Caco-2 (cell line): Measurements from ENCODE around the gene LRIG3. TPM values are rescaled to one million over a fixed set of nuclear protein-coding genes. Genes with fewer than 3 reads are reported as not detected.

ENCODE experiments used
- BruUV-seq: library from RNA; stranded (reverse); fragments of 400-500 nt; replicated peaks from 2 replicates; lab custom pipeline; 2021; lab: Mats Ljungman, UMichigan
- CTCF ChIA-PET: fragments of 300-600 bp; sonication (Branson Sonifier 250); formaldehyde crosslinking; loops from one replicate; lab custom pipeline; 2022; ENCODE audit warnings: antibody characterized with exemption; lab: Charles Lee
- POLR2A ChIA-PET: fragments of 300-600 bp; sonication (Branson Sonifier 250); formaldehyde crosslinking; loops from one replicate; lab custom pipeline; 2022; ENCODE audit warnings: antibody characterized with exemption; lab: Charles Lee
- DNase-seq, 2 experiments: peaks; one replicate each; pipeline versions ENCODE4 v3.0.0 to v3.0.0-alpha.2; 2020 to 2022
- H3K27me3 ChIP-seq: replicated peaks from 2 replicates; pipeline ENCODE4 v1.6.0; 2011; ENCODE audit warnings: low read length; ENCODE audit not compliant: control insufficient read depth, insufficient read depth
- H3K36me3 ChIP-seq: 2 replicates; pipeline ENCODE4 v1.5.1; 2011; ENCODE audit warnings: low read length; ENCODE audit not compliant: control insufficient read depth, insufficient read depth
- H3K4me1 ChIP-seq: fragments of 250-450 bp; sonication (Bioruptor Pico); 2 replicates; pipeline ENCODE4 v1.5.1; 2020; ENCODE audit warnings: mild to moderate bottlenecking
- H3K4me3 ChIP-seq: 2 replicates; pipeline ENCODE4 v1.5.1; 2011; ENCODE audit warnings: low read depth, mild to moderate bottlenecking, control low read depth, low read length
- H3K9me3 ChIP-seq: fragments of 250-450 bp; sonication (Bioruptor Pico); 2 replicates; pipeline ENCODE4 v1.5.1; 2020; ENCODE audit warnings: mild to moderate bottlenecking, moderate library complexity
- H3K27ac Mint-ChIP-seq: one replicate; pipeline ENCODE4 v1.8.0; 2022; ENCODE audit warnings: mixed read lengths; ENCODE audit not compliant: unreplicated experiment
- H3K27me3 Mint-ChIP-seq: one replicate; pipeline ENCODE4 v1.8.0; 2022; ENCODE audit warnings: mixed read lengths; ENCODE audit not compliant: insufficient read depth, unreplicated experiment
- H3K36me3 Mint-ChIP-seq: one replicate; pipeline ENCODE4 v1.8.0; 2022; ENCODE audit warnings: mild to moderate bottlenecking, mixed read lengths; ENCODE audit not compliant: insufficient read depth, unreplicated experiment
- H3K4me1 Mint-ChIP-seq: one replicate; pipeline ENCODE4 v1.8.0; 2022; ENCODE audit warnings: low read depth, mixed read lengths; ENCODE audit not compliant: unreplicated experiment
- H3K4me3 Mint-ChIP-seq: one replicate; pipeline ENCODE4 v1.8.0; 2022; ENCODE audit warnings: mild to moderate bottlenecking, moderate library complexity, mixed read lengths; ENCODE audit not compliant: unreplicated experiment
- H3K9me3 Mint-ChIP-seq: one replicate; pipeline ENCODE4 v1.8.0; 2022; ENCODE audit warnings: mixed read lengths; ENCODE audit not compliant: unreplicated experiment
- CTCF ChIP-seq, 2 experiments: fragments of 200-600 bp in 1 of 2; IDR thresholded peaks; 1 replicate in 1 of 2; 2 replicates in 1 of 2; pipeline versions ENCODE4 v1.5.1 to v1.8.0; 2011 to 2022; ENCODE audit warnings: antibody characterized with exemption in 1 of 2, control low read depth in 1 of 2, inconsistent platforms in 1 of 2, low read depth in 1 of 2, low read length in 1 of 2, mild to moderate bottlenecking in 1 of 2, moderate library complexity in 1 of 2; ENCODE audit not compliant: insufficient read depth in 1 of 2, severe bottlenecking in 1 of 2, unreplicated experiment in 1 of 2
- intact Hi-C: fragments of 100-400 bp; cut with micrococcal nuclease; formaldehyde crosslinking; loops from one replicate; pipeline ENCODE4 v1.10.0; 2022; ENCODE audit not compliant: unreplicated experiment
- total RNA-seq: library from RNA; stranded (reverse); gene quantifications from 2 replicates; pipeline ENCODE4 v1.2.3, GENCODE V29; 2022

LRIG3 gene
- total RNA-seq, 1 experiment from 2014 or later, result 19.1 TPM

- ChIA-PET POLR2A (no interaction called here), CTCF (no interaction called here)
- Mint-ChIP-seq H3K27ac (no peak overlapping the region), H3K4me1 (no peaks in the 10 kb centered on the region), H3K9me3 (peaks cover 10% of the 10 kb centered on the region), H3K4me3 (no peak overlapping the region), H3K27me3 (no peaks in the 10 kb centered on the region), H3K36me3 (no peaks in the 10 kb centered on the region)
- Histone ChIP-seq H3K4me3 (no peak overlapping the region), H3K36me3 (no peaks in the 10 kb centered on the region), H3K27me3 (no peaks in the 10 kb centered on the region), H3K4me1 (no peaks in the 10 kb centered on the region), H3K9me3 (no peaks in the 10 kb centered on the region)
- no peak for DNase-seq
- TF ChIP-seq CTCF (IDR thresholded peaks at IDR 0.05; ENCODE audit: insufficient read depth in 1 of 2, low read depth in 1 of 2, low read length in 1 of 2, severe bottlenecking in 1 of 2, unreplicated experiment in 1 of 2), result no peak
- no TSS peak for BruUV-seq
- intact Hi-C loops, result no loop called here
Observed at GRCh38 chr12:58934528-58934927, 14.2 kb upstream of the LRIG3 start.

- Mint-ChIP-seq H3K9me3 (peaks cover 10% of the 10 kb centered on the region), H3K36me3 (no peaks in the 10 kb centered on the region), H3K4me3 (no peak overlapping the region), H3K27me3 (no peaks in the 10 kb centered on the region), H3K27ac (no peak overlapping the region), H3K4me1 (no peaks in the 10 kb centered on the region)
- POLR2A ChIA-PET, result no interaction called here
- H3K4me3 ChIP-seq, result no peak overlapping the region
- CTCF ChIA-PET, result no interaction called here
- DNase-seq, result no peak
- H3K36me3 ChIP-seq, result no peaks in the 10 kb centered on the region
- no TSS peak for BruUV-seq
- TF ChIP-seq CTCF (IDR thresholded peaks at IDR 0.05; ENCODE audit: insufficient read depth in 1 of 2, low read depth in 1 of 2, low read length in 1 of 2, severe bottlenecking in 1 of 2, unreplicated experiment in 1 of 2), result no peak
- intact Hi-C loops, result no loop called here
- no peaks in the 10 kb centered on the region for H3K27me3 ChIP-seq
- no peaks in the 10 kb centered on the region for H3K4me1 ChIP-seq
- H3K9me3 ChIP-seq, result no peaks in the 10 kb centered on the region
Observed at GRCh38 chr12:58932806-58933681, 12.7 kb upstream of the LRIG3 start.

GRCh38 chr12:58931518-58931917, 11.2 kb upstream of the LRIG3 start:
- POLR2A ChIA-PET, result no interaction called here
- intact Hi-C loops, result no loop called here
- no TSS peak for BruUV-seq

More at GRCh38 chr12:58931518-58931917, 11.2 kb upstream of the LRIG3 start:
- TF ChIP-seq CTCF (IDR thresholded peaks at IDR 0.05; ENCODE audit: insufficient read depth in 1 of 2, low read depth in 1 of 2, low read length in 1 of 2, severe bottlenecking in 1 of 2, unreplicated experiment in 1 of 2), result no peak
- no peaks in the 10 kb centered on the region for H3K9me3 ChIP-seq
- CTCF ChIA-PET, result no interaction called here
- no peaks in the 10 kb centered on the region for H3K4me1 Mint-ChIP-seq
- H3K9me3 Mint-ChIP-seq, result peaks cover 10% of the 10 kb centered on the region
- DNase-seq, result no peak
- no peak overlapping the region for H3K4me3 Mint-ChIP-seq
- H3K4me1 ChIP-seq, result 0 out of 2 replicates have a peak, but pooled peaks cover 2% of the 10 kb centered on the region
- no peaks in the 10 kb centered on the region for H3K36me3 ChIP-seq
- no peaks in the 10 kb centered on the region for H3K27me3 ChIP-seq
- no peak overlapping the region for H3K4me3 ChIP-seq
- no peaks in the 10 kb centered on the region for H3K27me3 Mint-ChIP-seq
- no peaks in the 10 kb centered on the region for H3K36me3 Mint-ChIP-seq
- no peak overlapping the region for H3K27ac Mint-ChIP-seq
